Fibroblast of skin of scalp (primary cell): Measurements from ENCODE around the gene C1QTNF6.

Experiments
- DNase-seq: peaks from one replicate; pipeline ENCODE4 v3.0.0-alpha.2; 2013

The C1QTNF6 gene

DNA sequence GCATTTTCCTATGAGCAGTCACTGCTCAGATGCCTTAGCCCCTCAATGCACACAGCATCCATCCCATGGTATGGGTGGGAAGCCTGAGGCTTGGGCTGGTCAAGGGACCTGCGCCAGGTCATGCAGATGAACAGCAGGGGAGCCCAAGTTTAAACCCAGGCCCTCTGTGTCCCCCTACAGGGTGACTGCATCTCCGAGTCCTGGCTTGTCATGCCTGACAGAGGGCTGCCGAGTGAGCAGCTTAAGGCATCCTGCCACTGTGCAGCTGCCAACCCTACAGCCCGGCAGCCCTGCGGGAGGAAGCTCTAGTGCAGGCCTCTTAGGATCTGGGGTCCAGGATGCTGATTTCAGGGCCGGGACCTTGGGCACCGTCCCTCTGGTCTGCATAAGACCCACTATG lies 48.3 kb downstream of the C1QTNF6 start:
- DNase-seq, result no peak

DNA sequence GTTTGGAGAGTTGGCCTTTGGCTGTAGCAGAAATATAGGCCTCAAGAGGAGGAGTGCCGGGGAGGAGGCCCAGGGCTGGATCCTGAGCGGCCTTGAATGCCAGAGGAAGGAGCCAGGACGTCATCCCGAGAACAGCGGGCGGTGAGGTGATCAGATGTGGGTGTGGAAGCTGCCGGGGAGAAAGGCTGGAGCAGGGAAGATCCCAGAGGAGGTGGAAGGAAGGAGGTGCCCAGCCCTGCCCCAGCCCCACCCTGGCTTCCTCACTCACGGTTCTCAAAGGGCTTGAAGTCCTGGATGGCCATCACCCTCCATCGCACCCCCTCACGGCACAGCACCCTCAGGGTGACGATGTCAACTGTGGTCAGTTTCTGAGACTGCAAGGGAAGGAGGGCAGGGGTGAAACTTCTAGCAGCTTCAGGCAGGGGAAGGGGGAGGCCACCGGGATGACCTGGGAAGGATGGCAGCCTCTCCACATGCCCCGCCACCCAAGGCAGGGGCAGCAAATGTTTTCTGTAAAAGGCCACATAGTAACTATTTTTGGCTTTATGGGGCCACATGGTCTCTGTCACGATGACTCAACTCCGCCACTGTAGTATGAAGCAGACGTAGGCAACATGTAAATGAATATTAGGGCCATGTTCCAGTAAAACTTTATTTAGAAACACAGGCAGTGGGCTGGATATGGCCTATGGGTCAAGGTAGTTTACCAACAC lies 49.0 kb downstream of the C1QTNF6 start:
- no peak for DNase-seq

DNA sequence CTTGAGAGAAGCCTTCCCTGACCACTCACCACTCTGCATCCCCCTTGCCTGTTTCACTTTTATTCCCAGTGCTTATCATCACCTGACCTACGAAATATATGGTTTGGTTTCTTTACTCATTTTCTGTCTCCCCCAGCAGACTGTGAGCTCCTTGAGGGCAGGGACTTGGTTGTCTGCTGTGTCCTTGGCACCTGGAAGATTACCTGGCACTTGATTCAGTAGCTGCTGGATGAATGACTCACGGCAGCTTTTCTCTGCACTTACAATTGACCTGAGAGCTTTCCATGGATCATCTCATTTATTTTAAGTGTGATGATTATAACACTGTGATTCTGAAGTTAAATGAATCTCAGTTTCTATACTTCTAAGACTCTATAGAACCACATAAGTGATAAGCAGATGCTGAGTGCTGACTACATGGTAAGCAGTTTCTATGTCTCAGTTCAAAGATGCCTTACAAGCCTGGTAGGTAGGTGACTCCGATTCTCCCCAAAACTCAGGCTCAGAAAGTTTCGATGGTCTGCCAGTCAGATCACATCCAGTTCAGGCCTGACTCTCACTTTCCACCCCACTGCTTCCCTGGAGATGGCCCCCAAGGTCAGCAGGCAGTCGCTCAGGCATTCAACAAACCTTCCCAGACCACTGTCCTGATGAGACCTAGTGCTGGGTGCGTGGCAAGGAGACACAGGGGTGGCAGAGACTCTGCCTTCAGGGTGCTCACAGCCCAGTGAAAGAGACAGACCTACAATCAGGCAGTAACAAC lies 50.0 kb downstream of the C1QTNF6 start:
- DNase-seq, result no peak

DNA sequence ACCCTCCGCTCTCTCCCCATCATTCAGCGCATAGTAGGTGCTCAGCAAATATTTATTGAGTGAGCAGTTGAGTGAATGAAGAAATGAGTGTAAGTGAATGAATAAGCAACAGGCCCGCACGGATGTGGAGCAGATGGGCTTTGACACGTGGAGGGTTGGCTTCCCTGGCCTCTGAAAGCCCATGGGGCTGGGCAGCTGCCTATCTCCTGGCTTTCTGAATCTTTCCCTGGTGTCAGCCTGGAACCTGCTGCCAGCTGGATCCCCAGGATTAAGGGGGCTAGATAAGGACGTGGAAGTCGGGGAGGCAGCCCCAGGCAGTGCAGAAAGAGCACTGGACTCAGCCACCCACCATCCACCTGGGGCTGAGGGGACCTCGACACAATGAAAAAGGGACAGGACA lies 50.9 kb downstream of the C1QTNF6 start:
- DNase-seq, result no peak

DNA sequence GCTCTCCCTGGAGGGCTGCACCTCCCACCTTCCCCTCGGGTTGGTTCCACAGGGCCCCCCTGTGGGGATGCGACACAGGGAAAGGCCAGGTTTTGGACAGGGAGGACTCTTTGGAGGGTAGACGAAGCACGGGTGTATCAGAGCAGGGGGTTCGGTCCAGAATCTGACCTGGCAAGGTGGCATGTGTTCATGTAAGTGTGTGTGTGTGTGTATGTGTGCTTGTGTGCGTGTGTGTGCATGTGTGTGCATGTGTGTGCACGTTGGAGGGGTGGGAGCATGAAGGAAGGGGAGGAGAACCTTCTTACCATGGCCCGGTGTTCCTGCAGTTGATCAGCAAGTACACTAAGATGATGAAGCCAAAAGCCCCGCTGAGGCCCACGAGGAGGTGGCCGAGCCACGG lies 53.0 kb downstream of the C1QTNF6 start:
- no peak for DNase-seq

DNA sequence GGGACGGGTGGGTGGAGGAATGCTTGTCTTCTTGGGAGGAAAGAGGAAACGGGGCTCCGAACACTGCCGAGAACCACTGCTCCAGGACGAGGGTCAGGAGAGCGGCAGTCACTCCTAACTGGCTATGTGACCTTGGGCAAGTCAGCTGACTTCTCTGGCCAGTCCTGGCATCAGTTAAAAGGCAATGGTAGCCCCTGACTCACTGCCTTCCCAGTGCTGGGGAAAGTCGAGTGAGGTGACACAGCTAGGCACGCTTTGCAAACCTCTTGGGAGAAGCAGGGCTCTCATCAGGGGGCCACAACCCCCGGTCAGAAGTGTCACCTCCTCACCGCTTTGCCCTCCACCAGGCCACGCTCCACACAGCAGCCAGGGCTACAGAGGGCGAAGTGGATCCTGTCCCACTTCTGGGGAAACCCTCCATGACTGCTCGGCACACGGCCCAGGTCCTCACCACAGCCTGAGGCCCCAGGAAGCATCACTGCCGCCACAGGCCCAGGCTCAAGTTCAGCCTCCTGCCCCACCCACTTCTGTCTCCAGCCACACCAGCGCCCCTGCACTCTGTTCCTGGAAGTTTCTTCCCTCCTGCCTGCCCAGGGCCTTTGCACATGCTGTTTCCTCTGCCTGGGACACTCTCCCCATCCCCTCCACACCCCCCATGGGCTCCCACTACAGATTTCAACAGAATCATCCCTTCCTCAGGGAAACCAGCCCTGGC lies 54.6 kb downstream of the C1QTNF6 start:
- DNase-seq, result no peak

DNA sequence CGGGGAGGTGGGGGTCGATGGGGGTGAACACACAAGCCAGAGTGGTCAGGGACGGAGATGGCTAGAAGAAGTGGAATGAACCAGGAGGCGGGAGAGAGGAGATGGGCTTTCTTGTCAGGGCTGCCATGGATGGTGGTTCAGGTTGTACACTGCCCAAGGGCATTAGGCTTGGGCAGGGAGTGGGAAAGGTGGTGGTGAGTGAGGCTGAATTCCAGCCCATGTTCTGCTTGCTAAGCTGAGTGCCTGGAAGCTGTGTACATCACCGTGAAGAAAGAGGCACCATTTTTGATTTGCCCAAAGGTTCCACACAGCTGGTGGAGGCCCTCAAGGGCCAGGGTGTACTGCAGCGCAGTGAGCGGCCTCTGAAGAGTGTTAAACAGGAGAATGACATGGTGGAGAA lies 55.3 kb downstream of the C1QTNF6 start:
- no peak for DNase-seq
